H9 (cell line): ENCODE results near the gene CCDC192. TPM values are rescaled to one million over a fixed set of nuclear protein-coding genes. Genes with fewer than 3 reads are reported as not detected.

Experiments
- DNase-seq: peaks from one replicate; pipeline ENCODE4 v3.0.0-alpha.2; 2017
- H2AFZ ChIP-seq: one replicate; pipeline ENCODE4 v1.6.1; 2013; ENCODE audit warnings: mild to moderate bottlenecking, low read length, control low read depth, moderate library complexity
- H2AK5ac ChIP-seq: 2 replicates; pipeline ENCODE4 v1.6.1; 2013; ENCODE audit warnings: low read length, control low read depth, mixed read lengths; ENCODE audit not compliant: insufficient read length
- H2BK120ac ChIP-seq: one replicate; pipeline ENCODE4 v1.6.1; 2013; ENCODE audit warnings: low read depth, mild to moderate bottlenecking, low read length, control low read depth, inconsistent platforms; ENCODE audit not compliant: poor library complexity, severe bottlenecking
- H2BK12ac ChIP-seq: 2 replicates; pipeline ENCODE4 v1.6.1; 2013; ENCODE audit warnings: low read length, control low read depth, mixed read lengths, low read depth; ENCODE audit not compliant: insufficient read length
- H2BK15ac ChIP-seq: 2 replicates; pipeline ENCODE4 v1.6.1; 2013; ENCODE audit warnings: low read depth, low read length, control low read depth
- H2BK20ac ChIP-seq: one replicate; pipeline ENCODE4 v1.6.1; 2013; ENCODE audit warnings: low read depth, mild to moderate bottlenecking, low read length, control low read depth, inconsistent platforms; ENCODE audit not compliant: poor library complexity, severe bottlenecking
- H2BK5ac ChIP-seq: 2 replicates; pipeline ENCODE4 v1.6.1; 2013; ENCODE audit warnings: low read length, control low read depth, mixed read lengths; ENCODE audit not compliant: insufficient read length
- H3K14ac ChIP-seq: 2 replicates; pipeline ENCODE4 v1.6.1; 2013; ENCODE audit warnings: low read length, control low read depth; ENCODE audit not compliant: insufficient read depth
- H3K18ac ChIP-seq: 2 replicates; pipeline ENCODE4 v1.6.1; 2013; ENCODE audit warnings: low read depth, mild to moderate bottlenecking, mixed read lengths, low read length, control low read depth; ENCODE audit not compliant: insufficient read length
- H3K23ac ChIP-seq: 2 replicates; pipeline ENCODE4 v1.6.1; 2013; ENCODE audit warnings: low read length, control low read depth, mixed read lengths, low read depth; ENCODE audit not compliant: insufficient read length
- H3K23me2 ChIP-seq: 2 replicates; pipeline ENCODE4 v1.6.1; 2013; ENCODE audit warnings: low read depth, mild to moderate bottlenecking, mixed read lengths, low read length, control low read depth; ENCODE audit not compliant: insufficient read length, poor library complexity, severe bottlenecking
- H3K27ac ChIP-seq: 2 replicates; pipeline ENCODE4 v1.5.1; 2013; ENCODE audit warnings: low read length, control low read depth, mixed read lengths, low read depth; ENCODE audit not compliant: insufficient read length
- H3K27me3 ChIP-seq: 2 replicates; pipeline ENCODE4 v1.6.1; 2013; ENCODE audit warnings: low read length, control low read depth, inconsistent platforms; ENCODE audit not compliant: insufficient read depth
- H3K4ac ChIP-seq: 2 replicates; pipeline ENCODE4 v1.6.1; 2013; ENCODE audit warnings: low read depth, mild to moderate bottlenecking, control low read depth, inconsistent platforms, low read length, moderate library complexity
- H3K4me1 ChIP-seq: 2 replicates; pipeline ENCODE4 v1.6.1; 2013; ENCODE audit warnings: low read length, control low read depth, inconsistent platforms; ENCODE audit not compliant: insufficient read depth
- H3K4me2 ChIP-seq: 2 replicates; pipeline ENCODE4 v1.6.1; 2013; ENCODE audit warnings: low read length, control low read depth, mixed read lengths; ENCODE audit not compliant: insufficient read length, insufficient read depth
- H3K56ac ChIP-seq: 2 replicates; pipeline ENCODE4 v1.6.1; 2013; ENCODE audit warnings: low read depth, mild to moderate bottlenecking, mixed read lengths, low read length, control low read depth; ENCODE audit not compliant: insufficient read length
- H3K79me1 ChIP-seq: 2 replicates; pipeline ENCODE4 v1.6.1; 2013; ENCODE audit warnings: low read depth, mild to moderate bottlenecking, moderate library complexity, low read length, control low read depth, inconsistent platforms; ENCODE audit not compliant: insufficient read depth, poor library complexity, severe bottlenecking
- H3K79me2 ChIP-seq: 2 replicates; pipeline ENCODE4 v1.6.1; 2013; ENCODE audit warnings: low read length, control low read depth, inconsistent platforms; ENCODE audit not compliant: insufficient read depth
- H3K9ac ChIP-seq: 2 replicates; pipeline ENCODE4 v1.6.1; 2013; ENCODE audit warnings: low read length, control low read depth, mixed read lengths; ENCODE audit not compliant: insufficient read length; ENCODE audit errors: extremely low read depth
- H3K9me3 ChIP-seq: one replicate; pipeline ENCODE4 v1.6.1; 2013; ENCODE audit warnings: low read depth, low read length, inconsistent platforms; ENCODE audit not compliant: control insufficient read depth
- H3T11ph ChIP-seq: one replicate; pipeline ENCODE4 v1.6.1; 2013; ENCODE audit warnings: mild to moderate bottlenecking, low read length, control low read depth, inconsistent platforms
- H4K20me1 ChIP-seq: one replicate; pipeline ENCODE4 v1.6.1; 2013; ENCODE audit not compliant: control insufficient read depth, insufficient read length, insufficient read depth
- H4K5ac ChIP-seq: 2 replicates; pipeline ENCODE4 v1.6.1; 2013; ENCODE audit warnings: low read depth, mild to moderate bottlenecking, mixed read lengths, low read length, control low read depth; ENCODE audit not compliant: insufficient read length
- H4K8ac ChIP-seq: replicated peaks from 2 replicates; pipeline ENCODE4 v1.6.1; 2013; ENCODE audit warnings: low read length, control low read depth, mixed read lengths, low read depth; ENCODE audit not compliant: insufficient read length
- H4K91ac ChIP-seq: 2 replicates; pipeline ENCODE4 v1.6.1; 2013; ENCODE audit warnings: low read depth, mild to moderate bottlenecking, moderate library complexity, mixed read lengths, low read length, control low read depth; ENCODE audit not compliant: insufficient read length
- H3K27ac Mint-ChIP-seq, 3 experiments: 2 replicates in 2 of 3; 3 replicates in 1 of 3; pipeline ENCODE4 v1.8.0; 2020 to 2021; ENCODE audit warnings: mixed read lengths in 3 of 3, mild to moderate bottlenecking in 1 of 3, moderate library complexity in 1 of 3
- H3K27me3 Mint-ChIP-seq: 2 replicates; pipeline ENCODE4 v1.8.0; 2021; ENCODE audit warnings: low read depth, mild to moderate bottlenecking, moderate library complexity, mixed read lengths
- H3K36me3 Mint-ChIP-seq, 3 experiments: 2 replicates in 2 of 3; 3 replicates in 1 of 3; pipeline ENCODE4 v1.8.0; 2020 to 2021; ENCODE audit warnings: low read depth in 3 of 3, mixed read lengths in 3 of 3; ENCODE audit not compliant: insufficient read depth in 1 of 3
- H3K4me1 Mint-ChIP-seq, 2 experiments: 2 replicates each; pipeline ENCODE4 v1.8.0; 2020; ENCODE audit warnings: mixed read lengths in 2 of 2
- H3K4me3 Mint-ChIP-seq, 2 experiments: 2 replicates in 1 of 2; 3 replicates in 1 of 2; pipeline ENCODE4 v1.8.0; 2020 to 2021; ENCODE audit warnings: mild to moderate bottlenecking in 2 of 2, mixed read lengths in 2 of 2, moderate library complexity in 1 of 2
- H3K9me3 Mint-ChIP-seq, 2 experiments: 2 replicates in 1 of 2; 3 replicates in 1 of 2; pipeline ENCODE4 v1.8.0; 2020; ENCODE audit warnings: mild to moderate bottlenecking in 2 of 2, mixed read lengths in 2 of 2, moderate library complexity in 1 of 2
- WGBS: extraction: QIAGEN DNeasy Blood & Tissue Kit; methylation state at CpG from one replicate; pipeline ENCODE4 v1.1.7; 2013; ENCODE audit warnings: missing lambda C conversion rate, low lambda C conversion rate, mixed read lengths; ENCODE audit not compliant: insufficient read length; ENCODE audit errors: extremely low coverage; 5-methylcytosine and 5-hydroxymethylcytosine counted together
- total RNA-seq: library from RNA; stranded (reverse); gene quantifications from 2 replicates; pipeline ENCODE4 v1.2.1, GENCODE V29; 2021
- TF ChIP-seq, protein P1 (sequence below): fragments of 200-600 bp; sonication (generic); conservative IDR thresholded peaks from 3 replicates; pipeline ENCODE4 v1.8.0; 2021; ENCODE audit warnings: antibody characterized with exemption, mild to moderate bottlenecking

CCDC192 gene
- total RNA-seq, 1 experiment from 2014 or later: not detected

DNA sequence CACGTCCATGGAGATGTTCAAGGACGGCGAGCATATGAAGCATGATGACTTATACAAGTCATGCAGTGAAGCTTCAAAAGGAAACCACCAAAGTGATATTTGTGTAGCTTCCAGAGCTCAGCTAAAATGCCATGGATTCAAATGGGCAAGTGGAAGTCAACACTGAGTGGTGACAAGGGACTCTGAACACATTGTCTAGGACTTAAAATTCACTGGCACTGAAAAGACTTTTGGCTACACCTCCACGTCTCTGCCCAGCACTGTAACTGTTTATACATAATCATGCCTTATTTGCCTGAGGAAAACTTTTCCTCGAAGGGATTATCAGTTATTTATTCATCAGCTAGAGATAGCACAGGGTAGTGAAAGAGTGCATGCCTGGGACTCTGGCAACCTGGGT, 39.1 kb upstream of the CCDC192 start:
- no peak overlapping the region for H3K4ac ChIP-seq
- H3K9ac ChIP-seq: no peak overlapping the region
- no peaks in the 10 kb centered on the region for H3K79me1 ChIP-seq
- no peaks in the 10 kb centered on the region for H3K9me3 Mint-ChIP-seq
- no peaks in the 10 kb centered on the region for H4K20me1 ChIP-seq
- TF ChIP-seq, protein P1, sequence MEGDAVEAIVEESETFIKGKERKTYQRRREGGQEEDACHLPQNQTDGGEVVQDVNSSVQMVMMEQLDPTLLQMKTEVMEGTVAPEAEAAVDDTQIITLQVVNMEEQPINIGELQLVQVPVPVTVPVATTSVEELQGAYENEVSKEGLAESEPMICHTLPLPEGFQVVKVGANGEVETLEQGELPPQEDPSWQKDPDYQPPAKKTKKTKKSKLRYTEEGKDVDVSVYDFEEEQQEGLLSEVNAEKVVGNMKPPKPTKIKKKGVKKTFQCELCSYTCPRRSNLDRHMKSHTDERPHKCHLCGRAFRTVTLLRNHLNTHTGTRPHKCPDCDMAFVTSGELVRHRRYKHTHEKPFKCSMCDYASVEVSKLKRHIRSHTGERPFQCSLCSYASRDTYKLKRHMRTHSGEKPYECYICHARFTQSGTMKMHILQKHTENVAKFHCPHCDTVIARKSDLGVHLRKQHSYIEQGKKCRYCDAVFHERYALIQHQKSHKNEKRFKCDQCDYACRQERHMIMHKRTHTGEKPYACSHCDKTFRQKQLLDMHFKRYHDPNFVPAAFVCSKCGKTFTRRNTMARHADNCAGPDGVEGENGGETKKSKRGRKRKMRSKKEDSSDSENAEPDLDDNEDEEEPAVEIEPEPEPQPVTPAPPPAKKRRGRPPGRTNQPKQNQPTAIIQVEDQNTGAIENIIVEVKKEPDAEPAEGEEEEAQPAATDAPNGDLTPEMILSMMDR: no peak
- H3K56ac ChIP-seq: no peak overlapping the region
- H2BK15ac ChIP-seq: no peak overlapping the region
- H3K4me2 ChIP-seq: no peak overlapping the region
- H3T11ph ChIP-seq: no peak overlapping the region
- H2AFZ ChIP-seq: no peak overlapping the region
- no peak overlapping the region for H2AK5ac ChIP-seq
- H3K18ac ChIP-seq: no peak overlapping the region
- H3K4me1 Mint-ChIP-seq: peaks cover 18 to 23% of the 10 kb centered on the region in 2 experiments
- H3K27me3 Mint-ChIP-seq: no peaks in the 10 kb centered on the region
- H3K27ac Mint-ChIP-seq: no peak overlapping the region
- H3K4me1 ChIP-seq: peaks cover 4% of the 10 kb centered on the region; the same call in 1 of the 2 replicates
- H3K4me3 Mint-ChIP-seq: no peak overlapping the region
- no peak overlapping the region for H2BK5ac ChIP-seq
- H2BK120ac ChIP-seq: no peak overlapping the region
- H3K9me3 ChIP-seq: no peaks in the 10 kb centered on the region
- no peak overlapping the region for H2BK20ac ChIP-seq
- H3K36me3 Mint-ChIP-seq: no peaks in the 10 kb centered on the region
- no CpG with 5 or more reads among the region's 5 CpGs for WGBS
- no peaks in the 10 kb centered on the region for H3K27me3 ChIP-seq
- no peak for DNase-seq
- H2BK12ac ChIP-seq: no peak overlapping the region
- H4K5ac ChIP-seq: no peak overlapping the region
- H3K23me2 ChIP-seq: no peaks in the 10 kb centered on the region
- H4K91ac ChIP-seq: no peak overlapping the region
- no peak overlapping the region for H3K27ac ChIP-seq
- no peaks in the 10 kb centered on the region for H3K79me2 ChIP-seq
- H3K14ac ChIP-seq: no peak overlapping the region
- no peak overlapping the region for H3K23ac ChIP-seq
- no peak overlapping the region for H4K8ac ChIP-seq
